ENCODE results near the gene SMAD5.

The SMAD5 gene

GRCh38 chr5:136103118-136103517, 29.5 kb upstream of the SMAD5 start:
- in situ Hi-C loops (cut with HindIII; ENCODE audit: low pct_unique_long_range_greater_than_20kb, low sequenced_read_pairs) = no loop called here
- DNase-seq (ENCODE audit: low read depth in 1 of 2, low spot score in 1 of 2) = no peak
- TF ChIP-seq JUND (IDR thresholded peaks at IDR 0.05; ENCODE audit: low read depth) = no peak

- DNase-seq (ENCODE audit: low read depth in 1 of 2, low spot score in 1 of 2) = no peak
- in situ Hi-C loops (cut with HindIII; ENCODE audit: low pct_unique_long_range_greater_than_20kb, low sequenced_read_pairs) = no loop called here
- TF ChIP-seq JUND (IDR thresholded peaks at IDR 0.05; ENCODE audit: low read depth) = no peak
Observed at GRCh38 chr5:136104306-136104965, 28.2 kb upstream of the SMAD5 start.

- DNase-seq (ENCODE audit: low read depth in 1 of 2, low spot score in 1 of 2) = no peak
- no peak for TF ChIP-seq JUND (IDR thresholded peaks at IDR 0.05; ENCODE audit: low read depth)
- in situ Hi-C loops (cut with HindIII; ENCODE audit: low pct_unique_long_range_greater_than_20kb, low sequenced_read_pairs) = no loop called here
Observed at GRCh38 chr5:136106351-136107031, 26.2 kb upstream of the SMAD5 start.

- no peak for DNase-seq (ENCODE audit: low read depth in 1 of 2, low spot score in 1 of 2)
- TF ChIP-seq JUND (IDR thresholded peaks at IDR 0.05; ENCODE audit: low read depth) = no peak
- in situ Hi-C loops (cut with HindIII; ENCODE audit: low pct_unique_long_range_greater_than_20kb, low sequenced_read_pairs) = no loop called here
Observed at GRCh38 chr5:136108180-136108611, 24.4 kb upstream of the SMAD5 start.

- in situ Hi-C loops (cut with HindIII; ENCODE audit: low pct_unique_long_range_greater_than_20kb, low sequenced_read_pairs) = no loop called here
- no peak for DNase-seq (ENCODE audit: low read depth in 1 of 2, low spot score in 1 of 2)
- TF ChIP-seq JUND (IDR thresholded peaks at IDR 0.05; ENCODE audit: low read depth) = no peak
Observed at GRCh38 chr5:136108766-136109165, 23.9 kb upstream of the SMAD5 start.

- TF ChIP-seq JUND (IDR thresholded peaks at IDR 0.05; ENCODE audit: low read depth) = no peak
- in situ Hi-C loops (cut with HindIII; ENCODE audit: low pct_unique_long_range_greater_than_20kb, low sequenced_read_pairs) = no loop called here
- no peak for DNase-seq (ENCODE audit: low read depth in 1 of 2, low spot score in 1 of 2)
Observed at GRCh38 chr5:136109453-136110135, 23.1 kb upstream of the SMAD5 start.

GRCh38 chr5:136113606-136114005, 19.0 kb upstream of the SMAD5 start:
- DNase-seq (ENCODE audit: low read depth in 1 of 2, low spot score in 1 of 2) = no peak
- TF ChIP-seq JUND (IDR thresholded peaks at IDR 0.05; ENCODE audit: low read depth) = no peak
- in situ Hi-C loops (cut with HindIII; ENCODE audit: low pct_unique_long_range_greater_than_20kb, low sequenced_read_pairs) = no loop called here

- DNase-seq (ENCODE audit: low read depth in 1 of 2, low spot score in 1 of 2) = no peak
- in situ Hi-C loops (cut with HindIII; ENCODE audit: low pct_unique_long_range_greater_than_20kb, low sequenced_read_pairs) = no loop called here
- no peak for TF ChIP-seq JUND (IDR thresholded peaks at IDR 0.05; ENCODE audit: low read depth)
Observed at GRCh38 chr5:136114414-136115125, 18.1 kb upstream of the SMAD5 start.

GRCh38 chr5:136115183-136115865, 17.3 kb upstream of the SMAD5 start:
- no peak for TF ChIP-seq JUND (IDR thresholded peaks at IDR 0.05; ENCODE audit: low read depth)
- in situ Hi-C loops (cut with HindIII; ENCODE audit: low pct_unique_long_range_greater_than_20kb, low sequenced_read_pairs) = no loop called here
- DNase-seq (ENCODE audit: low read depth in 1 of 2, low spot score in 1 of 2) = no peak

GRCh38 chr5:136120529-136120928, 12.1 kb upstream of the SMAD5 start:
- in situ Hi-C loops (cut with HindIII; ENCODE audit: low pct_unique_long_range_greater_than_20kb, low sequenced_read_pairs) = no loop called here
- no peak for DNase-seq (ENCODE audit: low read depth in 1 of 2, low spot score in 1 of 2)
- TF ChIP-seq JUND (IDR thresholded peaks at IDR 0.05; ENCODE audit: low read depth) = no peak

- DNase-seq (ENCODE audit: low read depth in 1 of 2, low spot score in 1 of 2) = peak in 1 of 2 experiments; percentile 9
- in situ Hi-C loops (cut with HindIII; ENCODE audit: low pct_unique_long_range_greater_than_20kb, low sequenced_read_pairs) = no loop called here
- no peak for TF ChIP-seq JUND (IDR thresholded peaks at IDR 0.05; ENCODE audit: low read depth)
Observed at GRCh38 chr5:136123236-136123768, 9.3 kb upstream of the SMAD5 start.

GRCh38 chr5:136127560-136127959, 5.1 kb upstream of the SMAD5 start:
- in situ Hi-C loops (cut with HindIII; ENCODE audit: low pct_unique_long_range_greater_than_20kb, low sequenced_read_pairs) = no loop called here
- no peak for TF ChIP-seq JUND (IDR thresholded peaks at IDR 0.05; ENCODE audit: low read depth)
- no peak for DNase-seq (ENCODE audit: low read depth in 1 of 2, low spot score in 1 of 2)

All from T47D (cell line).